GM18508 (cell line): Measurements from ENCODE around the gene HSPA6.
"Not testable (repeated sequence)": the region's sequence is repeated elsewhere in the genome, so short reads cannot be mapped to it uniquely, and the experiment has no call there.

ENCODE experiments used
- ATAC-seq: cut with Tn5 transposase; IDR thresholded peaks from one replicate; pipeline ENCODE4 v1.9.1; 2021; ENCODE audit warnings: moderate number of reproducible peaks; ENCODE audit not compliant: insufficient read depth, unreplicated experiment

The HSPA6 gene

DNA sequence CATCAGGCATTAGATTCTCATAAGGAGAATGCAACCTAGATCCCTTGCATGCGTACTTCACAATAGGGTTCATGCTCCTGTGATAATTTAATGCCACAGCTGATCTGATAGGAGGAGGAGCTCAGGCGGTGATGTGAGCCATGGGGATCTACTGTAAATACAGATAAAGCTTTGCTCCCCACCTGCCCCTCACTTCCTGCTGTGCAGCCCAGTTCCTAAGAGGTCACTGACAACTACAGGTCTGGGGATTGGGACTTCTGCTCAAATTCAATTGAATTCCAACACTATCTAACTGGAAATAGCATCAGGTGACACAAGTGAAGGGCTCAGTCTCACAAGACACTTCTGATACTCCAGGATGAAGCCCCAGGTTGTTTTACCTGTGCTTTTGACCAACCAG is 32.6 kb downstream of the HSPA6 start:
- ATAC-seq: not testable (repeated sequence)

GRCh38 chr1:161557506-161558450 is 33.4 kb downstream of the HSPA6 start:
- not testable (repeated sequence) for ATAC-seq

DNA sequence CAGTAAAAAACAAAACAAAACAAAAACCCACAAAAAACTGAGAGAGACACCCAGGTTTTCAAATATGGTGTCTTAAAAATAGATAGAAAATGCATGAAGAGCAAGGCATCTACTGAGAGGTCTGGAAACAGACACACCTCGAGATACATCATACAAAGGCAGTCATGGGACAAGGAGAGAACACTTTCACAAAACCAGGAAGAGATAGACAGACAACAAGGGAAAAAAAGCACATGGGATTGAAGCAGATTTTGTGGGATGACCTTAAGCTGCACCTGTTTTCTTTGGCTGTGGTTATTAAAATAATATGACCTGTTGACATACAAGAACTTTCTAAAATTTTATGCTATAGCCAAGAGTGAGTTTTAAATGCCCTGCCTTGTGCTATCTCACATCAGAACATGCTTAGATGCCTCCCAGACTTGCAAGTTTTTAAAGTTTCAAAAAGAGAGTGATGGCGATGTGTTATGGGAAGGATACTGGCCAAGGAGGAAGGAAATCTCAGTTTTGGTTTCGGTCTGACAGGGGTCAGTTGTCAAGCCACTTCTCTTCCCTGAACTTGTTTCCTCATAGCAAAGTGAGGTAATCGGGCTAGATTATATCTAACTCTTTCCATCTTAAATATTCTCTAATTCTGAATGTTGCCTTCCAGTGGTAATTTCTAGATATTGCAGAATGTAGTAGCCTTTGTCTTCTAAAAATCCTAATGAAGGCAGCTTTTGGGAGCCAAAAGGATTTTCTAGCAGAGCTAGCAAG is 36.8 kb downstream of the HSPA6 start:
- not testable (repeated sequence) for ATAC-seq

DNA sequence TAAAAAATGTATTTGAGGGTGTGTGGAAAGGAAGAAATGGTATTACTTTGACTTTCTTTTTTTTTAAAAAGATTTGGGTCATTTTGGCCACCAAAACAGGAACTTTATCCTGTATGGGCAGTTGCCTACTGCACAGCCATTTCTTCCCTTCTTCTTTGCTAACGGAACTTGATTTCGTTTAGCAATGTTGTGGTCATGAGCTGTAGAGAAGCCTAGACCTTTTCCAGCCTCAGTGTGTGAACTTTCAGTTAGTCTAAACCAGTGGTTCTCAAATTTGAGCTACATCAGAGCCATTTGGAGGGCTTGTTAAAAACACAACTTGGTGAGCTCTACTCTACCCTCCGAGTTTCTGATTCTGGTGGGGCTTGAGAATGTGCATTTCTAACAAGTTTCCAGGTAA is 38.1 kb downstream of the HSPA6 start:
- ATAC-seq: not testable (repeated sequence)

- not testable (repeated sequence) for ATAC-seq
These were observed 39.2 kb downstream of the HSPA6 start for GRCh38 chr1:161563522-161563921.

DNA sequence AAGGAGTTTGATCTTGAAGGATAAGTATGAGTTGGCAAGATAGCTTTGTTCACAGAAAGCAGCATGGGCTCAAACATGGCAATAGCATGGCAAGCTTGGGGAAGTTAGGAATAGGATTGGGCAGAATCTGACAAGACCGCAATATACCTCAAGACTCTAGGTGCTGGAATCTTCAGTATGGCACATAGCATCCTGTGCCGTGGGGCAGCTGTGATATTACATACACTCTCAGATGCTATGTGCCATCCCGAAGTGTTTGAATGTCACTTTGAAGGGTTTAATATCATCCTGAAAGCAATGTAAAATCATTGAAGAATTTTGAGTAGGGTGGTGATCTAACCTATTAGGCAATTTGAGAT is 42.2 kb downstream of the HSPA6 start:
- not testable (repeated sequence) for ATAC-seq

DNA sequence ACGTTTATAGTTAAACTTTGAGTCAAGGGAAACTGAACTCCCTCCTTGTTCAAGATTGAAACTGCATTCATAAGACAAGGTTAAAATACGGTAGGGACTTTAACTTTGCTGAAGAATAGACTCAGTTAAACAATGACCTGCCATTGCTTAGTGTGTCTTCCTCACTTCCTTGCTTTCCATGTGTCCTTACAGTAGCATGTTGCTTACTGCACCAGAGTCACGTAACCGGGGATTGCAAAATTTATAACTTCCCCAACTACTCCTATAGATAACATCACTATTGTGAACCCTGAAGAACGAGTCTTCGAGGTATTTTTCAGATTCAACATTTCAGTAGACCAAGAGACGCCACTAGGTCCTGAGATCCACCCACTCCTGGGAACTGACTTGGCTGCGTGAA is 47.4 kb downstream of the HSPA6 start:
- ATAC-seq: not testable (repeated sequence)
